SHP77 (cell line): ENCODE results near the gene CHRM3.
"Not testable (repeated sequence)": the region's sequence is repeated elsewhere in the genome, so short reads cannot be mapped to it uniquely, and the experiment has no call there.

Experiments
- DNase-seq, 2 experiments: peaks; one replicate each; lab custom pipeline; 2025; lab: John Stamatoyannopoulos, UW

Gene CHRM3

DNA sequence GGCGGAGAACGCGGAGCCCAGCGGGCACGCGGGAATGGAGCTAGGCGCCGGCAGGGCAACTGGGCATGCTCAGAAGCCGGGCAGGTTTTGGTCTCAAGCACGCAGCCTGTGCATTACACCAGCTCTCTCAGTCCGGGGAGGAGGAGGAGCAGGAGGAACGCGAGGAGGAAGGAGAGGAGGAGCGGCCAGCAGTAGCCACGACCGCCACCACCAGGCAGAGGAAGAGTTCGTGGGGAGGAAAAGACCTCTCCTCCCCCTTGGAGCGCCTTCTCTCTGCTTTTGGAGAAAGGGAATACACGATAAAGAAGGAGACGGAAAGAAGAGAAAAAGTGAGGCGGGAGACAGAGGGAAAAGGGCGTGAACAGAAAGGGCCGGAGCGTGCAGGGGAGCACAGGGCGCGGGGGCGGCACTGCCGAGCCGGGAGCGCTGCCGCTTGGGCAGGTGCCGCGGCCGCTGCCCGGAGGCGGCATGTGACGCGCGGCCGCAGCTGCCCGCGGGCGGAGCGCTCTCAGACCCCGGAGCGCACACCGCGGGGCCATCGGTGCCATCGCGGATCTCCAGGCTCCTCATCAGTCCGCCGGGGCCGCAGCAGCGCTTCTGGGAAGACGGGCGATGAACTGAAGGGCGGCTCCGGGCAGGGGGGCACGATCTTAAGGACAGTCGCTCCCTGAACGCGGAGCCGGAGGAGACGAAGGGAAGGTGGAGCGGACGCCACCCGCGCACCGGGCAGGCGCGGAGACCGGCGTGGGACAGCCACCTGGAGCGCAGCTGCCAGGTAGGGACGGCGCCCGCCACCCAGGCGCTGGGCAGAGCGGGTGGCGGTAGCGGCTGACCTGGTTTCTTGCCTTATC lies at the start of gene CHRM3:
CHRM3 (plus strand) TSS at position 116 of the 851 bp plus-strand sequence. CDS start 520,884 bp downstream, outside the sequence.
- peak; percentile 13 to 42 for DNase-seq

DNA sequence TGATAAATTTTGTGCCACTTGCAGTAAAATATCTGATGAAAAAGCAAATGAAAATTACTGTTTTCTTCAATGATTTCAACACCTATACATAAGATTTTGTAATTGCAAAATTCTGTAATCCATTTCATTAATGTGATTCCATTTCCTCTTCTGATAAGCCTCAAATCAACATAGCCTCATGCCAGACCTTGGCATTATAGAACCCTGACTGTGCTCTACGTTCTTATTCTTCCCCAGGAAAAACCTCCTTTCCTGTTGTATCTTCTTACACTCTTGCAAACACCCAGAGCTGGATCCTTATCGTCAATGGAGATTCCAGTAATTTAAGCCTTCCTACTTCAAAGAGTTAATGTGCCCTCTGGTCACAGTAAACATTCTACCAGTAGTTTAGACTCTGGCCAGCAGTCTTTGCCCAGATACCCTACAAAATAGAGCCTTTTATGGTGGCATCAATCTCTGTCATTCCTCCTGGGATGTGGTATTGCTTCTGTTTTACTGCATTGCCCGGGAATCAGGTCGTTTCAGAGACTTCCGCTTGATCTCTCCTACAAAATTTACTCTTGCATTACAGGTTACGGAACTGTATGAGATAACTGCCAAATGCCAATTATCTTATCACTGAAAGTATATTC lies 48.5 kb upstream of the CHRM3 start:
- DNase-seq: no peak

DNA sequence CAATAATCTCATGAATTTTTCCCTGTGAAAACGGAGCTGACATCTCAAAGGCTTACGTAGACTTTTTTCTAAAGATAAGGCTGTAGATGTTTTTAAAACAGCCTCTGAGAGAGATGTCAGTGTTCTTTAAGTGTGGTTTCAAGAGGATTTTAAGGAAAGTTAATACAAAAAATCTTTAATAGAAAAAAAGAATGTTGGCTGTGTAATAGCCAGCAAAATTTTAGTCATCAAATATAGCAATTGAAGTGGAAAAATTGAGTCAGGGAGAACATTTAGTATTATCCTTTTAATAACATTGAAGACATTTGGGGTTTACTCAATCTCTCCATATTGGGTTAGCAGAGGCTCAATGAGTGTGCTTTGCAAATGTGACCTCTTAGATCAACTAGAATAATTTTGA lies 38.6 kb upstream of the CHRM3 start:
- DNase-seq: no peak

DNA sequence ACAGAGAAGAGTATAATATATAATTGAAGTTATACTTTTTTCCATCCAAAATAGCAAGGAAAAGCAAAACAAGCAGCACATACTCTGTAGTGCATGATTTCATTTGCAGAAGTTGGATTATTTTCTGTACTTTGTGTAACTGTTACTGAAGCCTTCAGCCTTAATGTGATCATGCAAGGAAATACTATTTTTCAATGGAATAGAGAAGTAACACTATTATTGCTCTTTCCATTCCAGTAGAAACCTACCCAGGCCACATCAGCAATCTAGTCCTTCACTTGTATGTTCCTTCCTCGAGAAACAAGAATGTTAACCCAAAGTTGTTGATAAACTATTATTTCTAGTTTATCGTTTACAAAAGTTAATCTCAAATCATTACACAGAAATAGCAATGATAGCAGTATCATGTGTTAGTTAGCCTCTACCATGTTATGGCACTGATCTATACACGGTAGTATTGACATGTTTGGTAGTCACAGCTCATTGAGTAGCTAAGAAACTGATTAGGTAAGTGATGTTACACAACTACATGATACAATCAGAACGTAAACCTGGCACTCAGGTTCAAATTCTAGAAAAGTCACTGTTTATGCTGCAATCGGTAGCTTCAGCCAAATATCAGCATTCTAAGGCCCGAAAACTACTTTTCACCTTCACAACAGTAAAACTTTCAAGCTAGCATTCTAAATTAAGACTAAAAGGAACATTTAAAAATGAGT lies 37.6 kb upstream of the CHRM3 start:
- DNase-seq: no peak

DNA sequence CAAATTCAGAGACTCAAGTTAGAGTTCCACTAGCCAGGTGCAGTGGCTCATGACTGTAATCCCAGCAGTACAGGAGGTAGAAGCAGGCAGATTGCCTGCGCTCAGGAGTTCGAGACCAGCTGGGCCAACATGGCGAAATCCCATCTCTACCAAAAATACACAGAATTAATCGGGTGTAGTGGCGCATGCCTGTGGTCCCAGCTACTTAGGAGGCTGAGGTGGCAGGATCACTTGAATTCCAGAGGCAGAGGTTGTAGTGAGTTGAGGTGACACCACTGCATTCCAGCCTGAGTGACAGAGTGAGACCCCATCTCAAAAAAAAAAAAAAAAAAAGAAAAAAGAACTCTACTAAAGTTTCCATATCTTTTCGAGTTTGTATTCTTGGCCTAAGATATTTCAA lies 36.7 kb upstream of the CHRM3 start:
- no peak for DNase-seq

DNA sequence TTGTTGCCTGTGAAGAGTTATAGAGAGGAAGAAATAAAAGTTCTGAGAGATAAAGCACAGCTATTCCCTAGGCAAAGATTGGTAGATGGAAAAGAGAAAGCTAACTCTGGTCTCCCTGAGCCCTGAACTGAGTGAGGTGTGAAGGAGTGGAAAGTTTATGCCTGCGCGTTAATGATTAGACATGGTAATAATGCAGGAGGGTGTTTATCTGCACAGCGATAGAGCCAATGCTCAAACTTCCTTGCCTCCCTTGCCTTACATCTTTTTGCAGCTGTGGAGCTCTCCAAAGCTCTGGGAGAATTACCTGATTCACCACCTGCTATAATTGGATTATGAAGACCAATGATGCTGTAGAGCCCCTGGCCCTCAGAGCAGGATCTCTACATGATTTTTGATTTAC lies 32.8 kb upstream of the CHRM3 start:
- DNase-seq: no peak

DNA sequence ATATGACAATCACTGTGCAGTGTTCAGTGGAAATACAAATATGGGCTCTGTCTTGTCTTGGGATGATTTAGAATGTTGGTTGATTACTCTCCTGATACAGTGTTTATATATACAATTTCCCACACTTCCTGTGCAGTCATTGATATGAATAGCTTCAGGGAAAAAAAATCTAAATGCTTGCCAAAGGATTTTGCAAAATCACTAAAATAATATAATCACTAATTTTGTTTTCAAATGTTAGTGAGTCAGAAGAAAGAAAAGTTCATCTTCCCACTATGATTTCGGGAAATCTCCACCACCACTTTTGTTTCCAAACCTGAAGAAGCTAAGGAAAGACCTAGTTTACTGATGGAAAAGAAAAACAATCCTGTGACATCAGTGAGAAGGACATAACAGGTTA lies 32.1 kb upstream of the CHRM3 start:
- DNase-seq: no peak

DNA sequence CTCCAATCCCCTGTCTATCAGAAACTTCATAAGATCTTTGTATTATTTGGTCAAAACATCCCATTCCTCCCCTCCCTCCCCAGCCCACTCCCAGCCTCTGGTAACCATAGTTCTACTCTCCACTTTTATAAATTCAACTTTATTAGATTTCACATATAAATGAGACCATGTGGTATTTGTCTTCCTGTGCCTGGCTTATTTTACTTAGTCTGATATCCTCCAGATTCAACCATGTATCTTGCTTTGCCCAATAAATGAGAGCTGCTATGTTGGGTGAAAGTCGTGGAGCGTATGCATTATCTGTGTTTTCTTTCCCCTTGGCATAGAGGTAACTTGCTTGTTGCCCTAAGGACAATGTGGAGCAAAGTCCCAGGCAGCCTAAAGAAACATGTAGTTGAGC lies 28.5 kb upstream of the CHRM3 start:
- no peak for DNase-seq

DNA sequence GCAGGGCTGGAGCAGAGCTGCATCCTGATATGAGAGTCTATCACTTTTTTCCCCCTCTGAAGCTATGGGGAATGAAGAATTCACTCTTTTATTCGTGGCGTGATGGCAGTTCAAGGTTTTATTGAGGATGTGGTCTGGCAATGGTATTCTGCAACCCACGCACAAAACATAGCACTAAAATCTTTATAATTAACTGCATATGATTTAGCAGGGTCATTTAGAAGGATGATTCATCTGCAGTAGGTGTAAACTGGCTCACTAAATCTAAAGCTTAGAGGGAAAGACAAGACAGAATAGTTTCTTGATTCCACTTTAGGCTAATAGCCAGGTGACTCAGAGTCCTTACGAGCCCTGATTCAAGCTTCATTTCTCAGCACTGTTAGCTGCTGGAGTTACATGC lies 25.0 kb upstream of the CHRM3 start:
- DNase-seq: no peak

DNA sequence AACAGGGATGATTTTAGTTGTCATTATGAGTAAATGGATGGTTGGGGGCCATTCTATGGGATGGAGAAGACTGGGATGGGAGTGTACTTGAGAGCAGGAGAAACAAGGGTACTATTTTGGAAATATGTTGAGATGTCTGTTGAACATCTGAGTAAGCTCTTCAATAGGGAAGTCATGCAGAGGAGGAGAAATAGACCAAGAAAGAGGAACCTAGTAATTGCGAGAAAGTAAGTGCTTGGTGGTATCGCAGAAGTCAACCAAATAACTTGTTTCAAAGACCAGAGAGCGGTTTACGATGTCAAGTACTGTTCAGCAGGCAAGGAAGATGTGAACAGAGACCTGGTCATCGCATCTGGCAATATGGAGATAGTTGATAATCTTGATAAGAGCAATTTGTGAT lies 22.4 kb upstream of the CHRM3 start:
- DNase-seq: no peak

DNA sequence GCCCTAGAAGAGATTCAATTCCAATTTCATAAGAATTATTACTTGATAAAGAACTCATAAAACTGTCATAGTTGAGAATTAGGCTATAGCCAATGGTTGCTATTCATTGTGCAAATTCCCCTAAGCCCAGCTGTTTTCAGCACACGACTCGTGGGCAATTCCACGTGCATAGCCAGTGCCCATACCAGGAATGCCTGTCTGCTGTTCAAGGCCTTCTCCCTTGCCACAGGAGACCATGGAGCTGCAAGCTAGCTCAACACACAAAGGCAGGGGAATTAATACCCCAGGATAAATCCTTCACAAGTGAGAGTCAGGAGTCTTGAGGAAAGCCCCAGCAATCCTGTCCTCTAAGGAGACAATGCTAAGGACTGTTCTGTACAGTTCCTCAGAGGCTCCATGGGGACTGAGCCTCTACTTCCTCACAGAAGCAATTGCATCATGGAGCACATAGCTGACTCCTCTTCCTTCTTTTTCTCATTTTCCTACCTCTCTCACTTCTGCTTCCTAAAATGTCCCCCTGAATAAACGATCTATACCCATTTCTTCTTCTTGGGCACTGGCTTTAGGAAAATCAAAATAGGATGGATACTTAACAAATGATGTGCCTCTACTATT lies 19.1 kb upstream of the CHRM3 start:
- no peak for DNase-seq

DNA sequence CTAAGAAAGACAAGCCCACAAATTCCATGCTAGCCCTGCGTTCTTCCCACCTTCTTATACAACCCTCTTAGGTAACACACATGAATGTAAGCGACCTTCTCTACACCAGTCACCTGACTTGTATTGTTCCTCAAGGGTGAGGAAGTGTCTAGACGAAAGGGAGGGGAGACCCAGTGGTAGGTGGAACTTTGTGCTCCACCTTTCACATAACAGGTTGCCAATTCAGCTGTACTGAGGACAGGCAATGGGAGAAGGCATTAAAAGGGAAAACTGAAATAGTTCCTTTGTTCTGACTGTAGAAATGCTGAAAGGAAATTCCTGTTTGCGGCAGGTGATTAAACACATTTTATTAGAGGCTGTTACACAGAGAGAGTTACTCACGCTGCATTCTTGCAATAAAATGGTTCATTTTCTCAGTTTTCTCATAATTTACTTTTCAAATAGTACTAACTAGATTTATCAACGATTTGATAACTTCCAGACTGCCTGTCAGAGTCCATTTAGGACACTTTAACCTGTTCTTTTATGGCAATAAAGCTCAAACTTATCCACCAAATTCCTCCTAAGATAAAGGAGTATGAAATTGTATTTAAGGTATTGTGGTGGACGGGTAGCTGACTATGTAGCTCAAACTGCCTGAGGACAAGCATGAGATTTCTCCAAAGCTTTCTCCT lies 17.8 kb upstream of the CHRM3 start:
- DNase-seq: no peak

DNA sequence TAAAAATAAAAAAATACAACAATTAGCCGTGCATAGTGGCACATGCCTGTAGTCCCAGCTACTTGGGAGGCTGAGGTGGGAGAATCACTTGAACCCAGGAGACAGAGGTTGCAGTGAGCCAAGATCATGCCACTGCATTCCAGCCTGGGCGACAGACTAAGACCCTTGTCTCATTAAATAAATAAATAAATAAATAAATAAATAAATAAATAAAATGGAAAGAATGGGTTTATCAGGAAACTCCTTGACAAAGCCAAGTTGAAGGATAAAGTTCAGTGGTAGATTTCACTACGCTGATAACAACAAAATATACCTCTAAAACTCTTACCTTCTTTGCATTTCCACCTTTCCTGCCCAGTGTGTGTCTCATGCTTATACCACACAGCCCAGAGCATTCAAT lies 15.5 kb upstream of the CHRM3 start:
- not testable (repeated sequence) for DNase-seq

DNA sequence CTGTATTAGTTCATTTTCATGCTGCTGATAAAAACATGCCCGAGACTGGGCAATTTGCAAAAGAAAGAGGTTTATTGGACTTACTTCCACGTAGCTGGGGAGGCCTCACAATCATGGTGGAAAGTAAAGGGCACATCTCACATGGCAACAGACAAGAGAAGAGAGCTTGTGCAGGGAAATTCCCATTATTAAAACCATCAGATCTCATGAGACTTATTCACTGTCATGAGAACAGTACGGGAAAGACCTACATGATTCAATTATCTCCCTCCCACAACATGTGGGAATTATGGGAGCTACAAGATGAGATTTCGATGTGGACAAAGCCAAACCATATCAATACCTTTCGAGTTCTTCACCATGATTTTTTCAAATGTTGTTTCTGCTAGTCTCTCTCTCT lies 3.7 kb upstream of the CHRM3 start:
- no peak for DNase-seq

DNA sequence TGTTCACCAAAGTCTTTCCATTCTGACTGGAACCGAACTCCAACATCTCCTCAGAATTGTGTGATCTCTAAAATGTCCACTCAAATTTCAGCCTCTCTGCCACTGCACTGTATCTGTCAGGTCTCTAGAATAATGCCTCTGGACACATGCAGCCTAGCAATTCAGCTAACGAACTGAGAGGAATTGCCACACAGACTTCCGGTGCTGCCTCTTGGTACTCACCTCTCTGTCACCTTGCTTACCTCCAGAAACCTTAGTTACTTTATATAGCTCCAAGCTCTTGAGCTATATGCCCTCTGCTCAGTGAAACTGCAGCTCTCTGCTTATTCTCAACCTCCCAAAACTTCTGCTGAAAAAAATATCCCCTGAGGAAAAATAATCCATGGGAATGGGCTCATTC lies 2.7 kb upstream of the CHRM3 start:
- no peak for DNase-seq

DNA sequence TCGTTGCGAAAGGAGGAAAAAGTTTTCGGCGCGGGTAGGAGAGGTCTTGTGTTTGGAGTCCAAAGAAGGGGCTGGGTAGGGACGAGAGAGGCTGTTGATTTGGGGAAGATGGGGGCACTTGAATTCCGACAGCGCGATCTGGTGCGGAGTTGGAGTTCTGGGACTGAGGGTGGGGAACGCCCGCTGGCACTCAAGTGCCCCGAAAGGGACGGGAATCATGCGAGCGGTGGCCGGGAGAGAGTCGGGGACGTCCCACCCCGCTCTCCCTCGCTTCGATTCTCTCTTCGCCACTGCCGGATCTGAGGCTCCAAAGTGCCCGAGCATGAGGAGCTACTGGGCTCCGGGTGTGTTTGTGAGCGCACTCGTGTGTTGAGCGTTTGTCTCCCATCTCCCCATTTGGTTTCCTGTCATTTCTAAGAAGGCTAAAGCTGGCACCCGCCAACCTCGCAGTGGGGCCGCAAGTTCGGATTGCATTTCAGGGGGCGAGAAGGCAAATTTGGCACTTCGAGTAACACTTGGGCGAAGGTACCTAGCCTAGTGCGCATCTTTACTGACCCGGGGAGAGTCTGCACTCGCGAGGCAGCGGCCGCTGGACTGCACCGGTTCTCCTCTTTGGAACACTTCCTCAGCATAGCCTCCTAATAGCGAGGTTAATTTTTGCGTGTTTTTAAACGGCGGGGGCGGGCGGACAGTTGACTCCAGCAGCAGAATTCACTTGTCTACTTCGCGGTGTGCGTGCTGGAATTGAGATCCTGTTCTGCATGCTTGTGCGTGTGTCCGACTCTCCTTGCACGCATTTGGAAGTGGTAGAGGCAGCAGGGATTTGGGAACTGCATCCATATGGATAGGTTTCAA lies 1.2 kb downstream of the CHRM3 start:
- DNase-seq: no peak

DNA sequence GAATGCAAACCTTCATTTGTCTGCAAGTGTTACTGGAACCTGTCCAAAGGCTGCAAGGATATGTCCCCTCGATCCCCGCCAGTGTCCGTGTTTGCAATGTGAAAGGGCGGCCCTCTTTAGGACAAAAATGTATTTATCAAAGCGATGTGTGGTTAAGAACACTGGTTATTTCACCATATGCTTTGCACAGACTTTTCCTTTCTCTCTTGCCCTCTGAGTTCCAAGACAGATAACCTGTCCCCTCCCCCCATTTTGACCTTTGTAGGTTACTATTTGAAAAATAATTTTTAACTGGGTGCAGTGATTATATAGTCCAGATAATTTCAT lies 1.8 kb downstream of the CHRM3 start:
- no peak for DNase-seq

DNA sequence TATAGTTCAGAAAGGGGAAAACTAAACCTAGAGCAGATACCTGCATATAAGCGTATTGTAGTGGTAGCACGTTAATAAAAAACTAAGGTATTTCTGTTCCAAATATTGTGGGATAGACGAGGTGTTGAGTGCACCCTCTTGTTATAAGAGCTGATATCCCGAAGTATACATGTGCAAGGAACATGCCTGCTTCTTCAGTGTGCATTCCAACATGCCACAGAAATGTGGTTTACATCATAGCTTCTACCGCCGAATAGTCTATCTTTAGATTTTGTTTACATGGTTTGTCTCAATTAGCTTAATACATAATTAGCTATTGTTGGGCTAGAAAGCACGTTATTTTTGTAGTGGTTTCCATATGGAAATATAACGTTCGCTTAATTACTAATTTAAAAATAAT lies 2.2 kb downstream of the CHRM3 start:
- no peak for DNase-seq

DNA sequence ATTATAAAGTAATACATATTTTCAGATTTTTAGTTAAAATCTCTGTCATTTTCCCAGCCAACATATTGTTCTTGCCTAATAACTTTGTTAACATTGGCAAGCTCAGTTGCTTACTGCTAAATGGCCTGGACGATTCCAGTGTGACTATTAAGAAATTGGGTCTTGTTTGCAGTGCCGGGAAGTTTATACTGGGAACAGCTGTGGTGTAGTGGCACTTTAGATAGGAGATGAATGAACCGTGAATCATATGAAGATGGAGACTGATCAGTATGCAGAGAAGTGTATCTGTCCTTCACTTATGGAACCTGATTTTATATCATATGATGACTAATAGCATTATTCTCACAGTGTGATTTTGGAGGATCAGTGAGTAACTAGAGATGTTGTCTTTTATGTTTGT lies 3.3 kb downstream of the CHRM3 start:
- DNase-seq: no peak

DNA sequence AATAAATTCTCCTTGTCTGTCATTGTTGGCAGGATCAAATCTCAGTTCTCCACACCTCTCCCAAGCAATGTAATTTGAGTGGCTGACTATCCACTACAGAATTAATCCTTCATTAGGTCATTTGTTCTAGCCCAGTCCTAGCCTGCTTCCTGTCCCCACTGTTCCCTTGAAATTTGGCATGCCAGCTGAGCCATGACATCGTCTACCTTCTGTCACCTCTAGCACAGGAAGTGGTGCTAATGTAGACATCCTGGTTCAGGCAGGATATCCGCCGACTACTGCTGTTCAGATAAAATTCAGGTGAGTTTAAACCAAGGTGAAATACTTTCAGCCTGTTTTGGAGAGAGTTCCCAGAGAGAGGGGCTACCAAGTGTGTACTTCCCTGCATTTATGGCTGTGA lies 5.9 kb downstream of the CHRM3 start:
- DNase-seq: no peak

DNA sequence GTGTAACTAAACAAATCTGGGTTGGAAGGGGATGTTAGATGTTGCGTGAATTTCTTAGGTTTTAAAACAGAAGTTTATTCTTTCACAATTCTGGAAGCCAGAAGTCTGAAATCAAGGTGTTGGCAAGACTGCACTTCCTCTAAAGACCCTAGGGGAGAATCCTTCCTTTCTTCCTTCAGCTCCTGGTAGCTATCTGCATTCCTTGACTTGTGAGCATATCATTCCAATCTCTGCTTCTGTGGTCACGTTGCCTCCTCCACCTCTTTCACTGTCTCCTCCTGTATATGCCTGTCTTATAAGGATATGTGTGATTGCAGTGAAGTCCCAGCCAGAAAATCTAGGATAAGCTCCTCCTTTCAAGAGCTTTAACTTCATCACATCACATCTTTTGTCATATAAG lies 7.7 kb downstream of the CHRM3 start:
- DNase-seq: no peak
